GM12864 (cell line): Measurements from ENCODE around the gene CUBN.
"Not testable (repeated sequence)": the region's sequence is repeated elsewhere in the genome, so short reads cannot be mapped to it uniquely, and the experiment has no call there.

Experiments used
- DNase-seq: peaks from one replicate; pipeline ENCODE4 v3.0.0-alpha.2; 2011; ENCODE audit warnings: low read depth
- H3K4me3 ChIP-seq: 2 replicates; pipeline ENCODE4 v1.5.1; 2011; ENCODE audit warnings: mild to moderate bottlenecking, low read depth, low read length, control low read depth
- TF ChIP-seq, protein P1 (sequence below): IDR thresholded peaks from 2 replicates; pipeline ENCODE4 v1.5.1; 2011; ENCODE audit warnings: low read depth, mild to moderate bottlenecking, moderate library complexity, low read length, control low read depth, inconsistent platforms; ENCODE audit errors: missing control alignments

The CUBN gene

DNA sequence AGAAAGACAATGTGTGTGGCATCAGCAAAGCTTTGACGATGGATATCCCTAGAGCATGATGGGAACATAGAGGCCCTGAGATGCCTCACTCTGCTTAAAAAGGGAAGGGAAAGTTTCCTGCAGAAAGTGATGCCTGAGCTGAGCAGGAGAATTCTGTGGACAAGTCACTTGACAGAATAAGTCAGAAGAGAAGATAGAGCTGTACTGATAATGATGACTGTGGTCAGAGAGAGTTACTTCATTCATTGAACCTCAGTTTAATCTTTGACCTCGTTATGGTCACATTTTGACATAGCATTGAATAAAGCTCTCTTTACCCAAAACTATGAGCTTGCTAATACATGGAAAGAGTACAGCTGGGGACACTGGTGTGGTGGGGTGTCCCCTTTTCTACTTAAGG, 7.6 kb downstream of the CUBN start:
- no peak for DNase-seq
- TF ChIP-seq, protein P1, sequence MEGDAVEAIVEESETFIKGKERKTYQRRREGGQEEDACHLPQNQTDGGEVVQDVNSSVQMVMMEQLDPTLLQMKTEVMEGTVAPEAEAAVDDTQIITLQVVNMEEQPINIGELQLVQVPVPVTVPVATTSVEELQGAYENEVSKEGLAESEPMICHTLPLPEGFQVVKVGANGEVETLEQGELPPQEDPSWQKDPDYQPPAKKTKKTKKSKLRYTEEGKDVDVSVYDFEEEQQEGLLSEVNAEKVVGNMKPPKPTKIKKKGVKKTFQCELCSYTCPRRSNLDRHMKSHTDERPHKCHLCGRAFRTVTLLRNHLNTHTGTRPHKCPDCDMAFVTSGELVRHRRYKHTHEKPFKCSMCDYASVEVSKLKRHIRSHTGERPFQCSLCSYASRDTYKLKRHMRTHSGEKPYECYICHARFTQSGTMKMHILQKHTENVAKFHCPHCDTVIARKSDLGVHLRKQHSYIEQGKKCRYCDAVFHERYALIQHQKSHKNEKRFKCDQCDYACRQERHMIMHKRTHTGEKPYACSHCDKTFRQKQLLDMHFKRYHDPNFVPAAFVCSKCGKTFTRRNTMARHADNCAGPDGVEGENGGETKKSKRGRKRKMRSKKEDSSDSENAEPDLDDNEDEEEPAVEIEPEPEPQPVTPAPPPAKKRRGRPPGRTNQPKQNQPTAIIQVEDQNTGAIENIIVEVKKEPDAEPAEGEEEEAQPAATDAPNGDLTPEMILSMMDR = no peak
- no peak overlapping the region for H3K4me3 ChIP-seq

DNA sequence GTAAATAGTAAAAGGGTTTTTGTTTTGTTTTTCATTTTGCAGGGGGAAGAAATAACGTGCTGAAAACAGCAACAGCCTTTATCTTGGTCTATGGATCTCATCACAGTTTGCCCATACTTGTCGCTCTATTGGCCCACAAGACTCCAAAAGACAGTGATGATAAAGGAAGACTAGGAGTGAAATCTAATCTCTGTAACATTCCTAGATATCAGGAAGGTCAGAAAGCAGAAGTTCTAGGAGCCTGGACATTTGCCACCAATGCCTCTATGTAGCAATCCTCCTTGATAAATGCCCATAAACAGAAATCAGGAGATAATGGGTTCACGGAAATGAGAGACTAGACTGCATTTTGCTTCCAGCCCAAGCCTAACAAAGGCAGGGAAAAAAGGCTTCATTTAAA, 8.9 kb downstream of the CUBN start:
- TF ChIP-seq, protein P1 = no peak
- no peak for DNase-seq
- H3K4me3 ChIP-seq = no peak overlapping the region

DNA sequence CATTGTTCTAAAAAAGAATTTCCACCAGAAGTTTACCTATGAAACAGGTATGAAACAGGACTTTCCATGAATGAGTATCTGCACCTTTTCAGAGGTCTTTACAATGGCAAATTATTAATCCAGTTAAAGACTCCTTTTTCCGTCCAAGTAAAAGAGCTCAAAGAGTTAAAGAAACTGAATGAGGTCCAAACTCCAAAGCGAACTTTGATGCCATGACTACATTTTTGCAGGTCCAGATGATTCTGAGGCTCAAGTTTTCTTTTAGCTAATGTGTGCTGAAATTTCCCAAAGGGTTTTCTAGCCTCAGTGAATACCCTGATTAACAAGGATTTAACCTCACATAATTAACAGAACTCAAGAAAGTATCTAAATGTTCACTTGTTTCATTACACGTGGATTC, 9.8 kb downstream of the CUBN start:
- TF ChIP-seq, protein P1 = no peak
- DNase-seq = no peak
- H3K4me3 ChIP-seq = no peak overlapping the region

DNA sequence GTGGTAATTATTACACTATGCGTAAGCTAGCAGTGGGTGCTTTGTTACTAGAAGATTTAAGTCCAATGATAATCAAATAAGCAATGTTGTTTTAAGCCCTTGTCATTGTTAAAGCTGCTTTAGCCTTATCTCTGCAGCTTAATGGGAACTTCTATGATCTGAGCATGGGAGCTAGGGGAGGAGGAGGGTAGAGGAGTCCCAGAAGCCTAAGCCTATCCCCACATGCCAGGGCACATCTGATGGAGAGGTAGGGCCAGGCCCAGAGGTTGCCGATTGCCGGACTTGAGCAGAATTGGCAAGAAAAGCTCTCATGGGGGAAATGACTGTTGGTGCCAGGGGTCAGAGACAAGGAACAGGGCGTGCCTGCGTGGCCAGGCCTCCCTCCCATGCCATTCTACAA, 13.4 kb downstream of the CUBN start:
- TF ChIP-seq, protein P1 = no peak
- no peak overlapping the region for H3K4me3 ChIP-seq
- DNase-seq = no peak

DNA sequence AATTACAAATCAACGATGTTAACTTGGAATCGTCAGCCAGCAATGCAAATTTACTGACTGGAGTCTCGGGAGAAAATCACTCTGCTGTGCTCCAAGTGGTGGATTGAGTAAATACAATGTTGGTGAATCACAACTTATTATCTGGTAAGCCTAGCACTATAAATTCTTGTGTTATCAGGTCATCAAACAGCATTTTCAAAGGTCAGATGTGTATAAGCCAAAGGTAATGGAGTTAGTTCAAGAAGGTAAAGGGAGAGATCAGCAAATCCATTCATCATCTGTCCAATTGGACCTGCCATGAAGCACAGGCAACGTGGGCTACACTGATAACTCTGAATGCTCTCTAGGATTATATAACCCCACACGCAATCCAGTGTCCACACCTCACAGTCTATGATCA, 13.9 kb downstream of the CUBN start:
- H3K4me3 ChIP-seq = no peak overlapping the region
- no peak for DNase-seq
- TF ChIP-seq, protein P1 = no peak

DNA sequence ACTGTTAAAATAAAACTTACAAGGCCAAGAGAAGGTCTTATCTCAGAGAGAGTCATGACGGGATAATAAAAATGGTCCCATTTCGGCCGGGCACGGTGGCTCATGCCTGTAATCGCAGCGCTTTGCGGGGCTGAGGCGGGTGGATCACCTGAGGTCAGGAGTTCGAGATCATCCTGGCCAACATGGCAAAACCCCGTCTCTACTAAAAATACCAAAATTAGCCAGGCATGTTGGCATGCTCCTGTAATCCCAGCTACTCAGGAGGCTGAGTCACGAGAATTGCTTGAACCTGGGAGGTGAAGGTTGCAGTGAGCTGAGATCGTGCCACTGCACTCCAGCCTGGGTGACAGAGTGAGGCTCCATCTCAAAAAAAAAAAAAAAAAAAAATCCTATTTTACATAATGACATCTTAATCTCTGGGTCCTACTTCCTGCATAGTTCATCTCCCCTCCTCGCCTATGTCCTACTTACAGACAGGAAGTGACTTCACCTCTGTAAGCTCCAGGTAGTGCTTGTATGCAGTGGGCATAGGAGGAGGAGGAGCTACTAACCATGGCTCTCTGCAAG, 14.7 kb downstream of the CUBN start:
- not testable (repeated sequence) for DNase-seq, H3K4me3 ChIP-seq

DNA sequence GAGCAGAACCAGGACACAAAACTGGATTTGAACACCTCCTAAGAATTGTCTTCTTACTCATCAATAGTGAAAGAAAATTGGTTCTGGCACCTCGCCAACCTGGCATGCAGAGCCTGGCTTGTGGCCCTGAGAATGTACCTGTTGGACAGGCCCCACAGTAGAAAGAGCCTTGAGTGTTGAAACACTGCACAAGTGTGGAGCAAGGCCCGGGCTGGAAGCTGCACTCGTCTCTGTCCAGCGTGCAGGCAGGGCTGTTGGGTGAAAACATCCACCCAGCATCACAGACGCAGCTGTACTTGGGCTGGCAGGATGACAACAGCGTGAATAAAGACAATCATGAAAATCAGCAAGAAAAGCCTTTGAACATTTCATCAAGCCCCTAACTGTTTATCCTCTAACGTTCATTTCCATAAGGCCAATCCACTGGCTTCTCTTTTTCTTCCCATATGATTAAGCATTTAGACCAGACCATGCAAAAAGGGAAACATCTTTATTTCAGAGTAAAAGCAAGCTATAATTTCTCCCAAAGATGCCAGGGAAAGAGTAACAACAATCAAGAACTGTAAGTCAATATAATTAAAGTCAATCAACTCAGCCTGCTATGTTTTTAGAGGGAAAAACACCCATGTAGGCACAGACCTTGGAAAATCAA, 15.6 kb downstream of the CUBN start:
- TF ChIP-seq, protein P1 = no peak
- no peak for DNase-seq
- H3K4me3 ChIP-seq = no peak overlapping the region
